NB4 (cell line): ENCODE data around the gene TLL2.

Experiments
- POLR2A ChIP-seq: IDR thresholded peaks from 2 replicates; pipeline ENCODE4 v1.6.1; 2011; ENCODE audit warnings: mild to moderate bottlenecking; ENCODE audit not compliant: insufficient read length; ENCODE audit errors: extremely low read depth
- TF ChIP-seq, protein P1 (sequence below): IDR thresholded peaks from one replicate; pipeline ENCODE4 v1.5.1; 2012; ENCODE audit warnings: low read depth, low read length

DNA sequence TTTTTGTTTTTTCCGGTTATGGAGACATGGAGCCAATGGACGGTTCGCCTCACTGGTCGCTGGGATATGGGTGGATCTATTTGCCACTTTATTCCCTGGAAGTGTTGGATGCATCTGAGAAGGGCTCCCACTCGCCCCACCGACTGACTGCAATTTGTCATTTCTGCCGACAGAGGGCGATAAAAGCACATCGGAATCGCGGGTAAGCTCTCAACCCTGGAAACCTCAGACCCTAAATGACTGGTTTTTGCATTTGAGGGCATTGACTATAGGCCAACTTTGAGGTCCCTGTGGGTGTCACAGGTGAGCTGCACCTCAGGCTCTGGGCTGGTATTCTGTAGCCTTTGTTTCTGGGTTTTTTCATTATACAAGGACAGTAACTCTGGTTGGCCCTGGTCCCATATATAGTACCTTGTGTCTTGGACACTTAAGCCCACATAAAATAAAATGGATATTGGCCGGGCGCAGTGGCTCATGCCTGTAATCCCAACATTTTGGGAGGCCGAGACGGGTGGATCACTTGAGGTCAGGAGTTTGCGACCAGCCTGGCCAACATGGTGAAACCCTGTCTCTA lies 143.1 kb downstream of the TLL2 start:
- TF ChIP-seq, protein P1, sequence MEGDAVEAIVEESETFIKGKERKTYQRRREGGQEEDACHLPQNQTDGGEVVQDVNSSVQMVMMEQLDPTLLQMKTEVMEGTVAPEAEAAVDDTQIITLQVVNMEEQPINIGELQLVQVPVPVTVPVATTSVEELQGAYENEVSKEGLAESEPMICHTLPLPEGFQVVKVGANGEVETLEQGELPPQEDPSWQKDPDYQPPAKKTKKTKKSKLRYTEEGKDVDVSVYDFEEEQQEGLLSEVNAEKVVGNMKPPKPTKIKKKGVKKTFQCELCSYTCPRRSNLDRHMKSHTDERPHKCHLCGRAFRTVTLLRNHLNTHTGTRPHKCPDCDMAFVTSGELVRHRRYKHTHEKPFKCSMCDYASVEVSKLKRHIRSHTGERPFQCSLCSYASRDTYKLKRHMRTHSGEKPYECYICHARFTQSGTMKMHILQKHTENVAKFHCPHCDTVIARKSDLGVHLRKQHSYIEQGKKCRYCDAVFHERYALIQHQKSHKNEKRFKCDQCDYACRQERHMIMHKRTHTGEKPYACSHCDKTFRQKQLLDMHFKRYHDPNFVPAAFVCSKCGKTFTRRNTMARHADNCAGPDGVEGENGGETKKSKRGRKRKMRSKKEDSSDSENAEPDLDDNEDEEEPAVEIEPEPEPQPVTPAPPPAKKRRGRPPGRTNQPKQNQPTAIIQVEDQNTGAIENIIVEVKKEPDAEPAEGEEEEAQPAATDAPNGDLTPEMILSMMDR, result peak; percentile 92
- no peak for TF ChIP-seq POLR2A
